Ectodermal cell (in vitro differentiated cells): ENCODE results near the gene SPAG9.
"Not testable (repeated sequence)": the region's sequence is repeated elsewhere in the genome, so short reads cannot be mapped to it uniquely, and the experiment has no call there.

Experiments used
- H3K27ac ChIP-seq: 2 replicates; pipeline ENCODE4 v1.7.0; 2013; ENCODE audit warnings: mild to moderate bottlenecking, low read depth, low read length; ENCODE audit not compliant: insufficient read depth, poor library complexity, severe bottlenecking
- H3K27me3 ChIP-seq: 2 replicates; pipeline ENCODE4 v1.7.0; 2013; ENCODE audit warnings: mild to moderate bottlenecking, low read length; ENCODE audit not compliant: insufficient read depth, control insufficient read depth, poor library complexity, severe bottlenecking
- H3K36me3 ChIP-seq: one replicate; pipeline ENCODE4 v1.7.0; 2013; ENCODE audit warnings: low read length; ENCODE audit not compliant: control insufficient read depth, insufficient read depth
- H3K4me1 ChIP-seq: one replicate; pipeline ENCODE4 v1.7.0; 2013; ENCODE audit warnings: low read length; ENCODE audit not compliant: control insufficient read depth, insufficient read depth
- H3K4me3 ChIP-seq: 2 replicates; pipeline ENCODE4 v1.7.0; 2013; ENCODE audit warnings: low read depth, low read length, control low read depth; ENCODE audit not compliant: insufficient read depth
- H3K9me3 ChIP-seq: 2 replicates; pipeline ENCODE4 v1.7.0; 2013; ENCODE audit warnings: mild to moderate bottlenecking, low read length, moderate library complexity; ENCODE audit not compliant: control insufficient read depth
- WGBS, 2 experiments: methylation state at CpG; one replicate each; pipeline ENCODE4 v1.1.7; 2013; ENCODE audit warnings: missing lambda C conversion rate in 2 of 2; 5-methylcytosine and 5-hydroxymethylcytosine counted together

SPAG9 gene

GRCh38 chr17:51135956-51136355 lies 15.3 kb upstream of the SPAG9 start:
- Histone ChIP-seq H3K4me3 (no peak overlapping the region), H3K36me3 (no peaks in the 10 kb centered on the region), H3K9me3 (no peaks in the 10 kb centered on the region), H3K27me3 (no peaks in the 10 kb centered on the region), H3K27ac (no peak overlapping the region), H3K4me1 (no peaks in the 10 kb centered on the region)
- WGBS, 2 experiments: 85 to 88% methylated on average over 3 of the region's 3 CpGs

- 85 to 96% methylated on average over 2 of the region's 2 CpGs for WGBS, 2 experiments
- H3K27me3 ChIP-seq: no peaks in the 10 kb centered on the region
- no peaks in the 10 kb centered on the region for H3K9me3 ChIP-seq
- H3K36me3 ChIP-seq: no peaks in the 10 kb centered on the region
- no peak overlapping the region for H3K27ac ChIP-seq
- H3K4me1 ChIP-seq: no peaks in the 10 kb centered on the region
- no peak overlapping the region for H3K4me3 ChIP-seq
Observed at GRCh38 chr17:51133365-51133764, 12.7 kb upstream of the SPAG9 start.

GRCh38 chr17:51132964-51133319 lies 12.3 kb upstream of the SPAG9 start:
- no peaks in the 10 kb centered on the region for H3K27me3 ChIP-seq
- H3K27ac ChIP-seq: no peak overlapping the region
- H3K4me1 ChIP-seq: no peaks in the 10 kb centered on the region
- H3K9me3 ChIP-seq: no peaks in the 10 kb centered on the region
- no peaks in the 10 kb centered on the region for H3K36me3 ChIP-seq
- no peak overlapping the region for H3K4me3 ChIP-seq

GRCh38 chr17:51128076-51128475 lies 7.4 kb upstream of the SPAG9 start:
- no peak overlapping the region for H3K27ac ChIP-seq
- no peaks in the 10 kb centered on the region for H3K4me1 ChIP-seq
- H3K36me3 ChIP-seq: no peaks in the 10 kb centered on the region
- H3K27me3 ChIP-seq: no peaks in the 10 kb centered on the region
- H3K9me3 ChIP-seq: no peaks in the 10 kb centered on the region
- 83 to 87% methylated on average over 3 of the region's 3 CpGs for WGBS, 2 experiments
- H3K4me3 ChIP-seq: no peak overlapping the region

- 94 to 95% methylated on average over 5 of the region's 5 CpGs for WGBS, 2 experiments
- H3K4me3 ChIP-seq: no peak overlapping the region
- peaks cover 7% of the 10 kb centered on the region for H3K4me1 ChIP-seq
- peaks cover 8% of the 10 kb centered on the region for H3K27me3 ChIP-seq
- no peaks in the 10 kb centered on the region for H3K36me3 ChIP-seq
- no peak overlapping the region for H3K27ac ChIP-seq
- H3K9me3 ChIP-seq: no peaks in the 10 kb centered on the region
Observed at GRCh38 chr17:51124640-51125503, 4.2 kb upstream of the SPAG9 start.

- not testable (repeated sequence) for H3K27ac ChIP-seq, H3K36me3 ChIP-seq, H3K27me3 ChIP-seq, H3K9me3 ChIP-seq, H3K4me3 ChIP-seq
- H3K4me1 ChIP-seq: peaks cover 11% of the 10 kb centered on the region
- 90 to 92% methylated on average over 7 to 8 of the region's 10 CpGs for WGBS, 2 experiments
Observed at GRCh38 chr17:51122473-51123115, 1.9 kb upstream of the SPAG9 start.

GRCh38 chr17:51121620-51122472 lies 1.2 kb upstream of the SPAG9 start:
- H3K4me3 ChIP-seq: peak overlapping the region; percentile 91
- no peaks in the 10 kb centered on the region for H3K36me3 ChIP-seq
- H3K4me1 ChIP-seq: peaks cover 11% of the 10 kb centered on the region
- H3K27me3 ChIP-seq: peaks cover 8% of the 10 kb centered on the region
- 15 to 17% methylated on average over 22 to 23 of the region's 23 CpGs for WGBS, 2 experiments
- H3K9me3 ChIP-seq: no peaks in the 10 kb centered on the region
- no peak overlapping the region for H3K27ac ChIP-seq

GRCh38 chr17:51120357-51120738 lies 320 bp downstream of the SPAG9 start:
- Histone ChIP-seq H3K4me1 (peaks cover 11% of the 10 kb centered on the region), H3K36me3 (no peaks in the 10 kb centered on the region), H3K27ac (peak overlapping the region; percentile 30), H3K9me3 (no peaks in the 10 kb centered on the region), H3K4me3 (peak overlapping the region; percentile 91), H3K27me3 (peaks cover 8% of the 10 kb centered on the region)
- WGBS, 2 experiments: 0% methylated on average over 42 of the region's 42 CpGs

GRCh38 chr17:51119415-51120356 lies 982 bp downstream of the SPAG9 start:
- H3K27me3 ChIP-seq: peaks cover 8% of the 10 kb centered on the region
- peak overlapping the region; percentile 91 for H3K4me3 ChIP-seq
- no peaks in the 10 kb centered on the region for H3K9me3 ChIP-seq
- H3K27ac ChIP-seq: peak overlapping the region; percentile 30
- H3K4me1 ChIP-seq: peaks cover 11% of the 10 kb centered on the region
- 4 to 5% methylated on average over 46 to 49 of the region's 49 CpGs for WGBS, 2 experiments
- no peaks in the 10 kb centered on the region for H3K36me3 ChIP-seq
